ENCODE results near the gene PROSER1.

- TF ChIP-seq CTCF (conservative IDR thresholded peaks at IDR 0.05; ENCODE audit: low read depth, low read length) (no peak), EZH2 (IDR thresholded peaks at IDR 0.05; ENCODE audit: borderline replicate concordance, low read depth, low read length, poor library complexity, severe bottlenecking) (no peak)
Measured at GRCh38 chr13:39013462-39013861, 24.4 kb downstream of the PROSER1 start.

Data from A673 (cell line).